ENCODE data around the gene MUC5AC.

DNA sequence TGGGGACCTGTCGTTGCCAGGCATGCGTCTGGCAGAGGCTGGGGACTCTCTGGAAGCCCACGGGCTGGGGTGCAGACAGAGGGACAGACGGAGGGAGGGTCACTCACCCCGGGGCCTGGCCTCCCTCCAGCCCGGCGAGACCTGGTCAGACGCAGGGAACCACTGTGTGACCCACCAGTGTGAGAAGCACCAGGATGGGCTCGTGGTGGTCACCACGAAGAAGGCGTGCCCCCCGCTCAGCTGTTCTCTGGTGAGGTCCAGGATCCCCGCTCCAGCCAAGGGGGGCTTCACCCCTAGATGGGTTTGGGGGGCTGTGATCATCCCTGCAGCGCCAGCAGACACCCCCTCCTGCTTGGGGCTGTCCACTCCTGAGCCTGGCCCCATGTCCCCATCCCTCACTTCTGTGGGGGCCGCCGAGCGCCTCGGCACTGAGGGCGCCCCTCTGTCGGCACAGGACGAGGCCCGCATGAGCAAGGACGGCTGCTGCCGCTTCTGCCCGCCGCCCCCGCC is 41.5 kb downstream of the MUC5AC start:
- TF ChIP-seq POLR2A (IDR thresholded peaks at IDR 0.05), result no peak
- TF ChIP-seq, protein P1, sequence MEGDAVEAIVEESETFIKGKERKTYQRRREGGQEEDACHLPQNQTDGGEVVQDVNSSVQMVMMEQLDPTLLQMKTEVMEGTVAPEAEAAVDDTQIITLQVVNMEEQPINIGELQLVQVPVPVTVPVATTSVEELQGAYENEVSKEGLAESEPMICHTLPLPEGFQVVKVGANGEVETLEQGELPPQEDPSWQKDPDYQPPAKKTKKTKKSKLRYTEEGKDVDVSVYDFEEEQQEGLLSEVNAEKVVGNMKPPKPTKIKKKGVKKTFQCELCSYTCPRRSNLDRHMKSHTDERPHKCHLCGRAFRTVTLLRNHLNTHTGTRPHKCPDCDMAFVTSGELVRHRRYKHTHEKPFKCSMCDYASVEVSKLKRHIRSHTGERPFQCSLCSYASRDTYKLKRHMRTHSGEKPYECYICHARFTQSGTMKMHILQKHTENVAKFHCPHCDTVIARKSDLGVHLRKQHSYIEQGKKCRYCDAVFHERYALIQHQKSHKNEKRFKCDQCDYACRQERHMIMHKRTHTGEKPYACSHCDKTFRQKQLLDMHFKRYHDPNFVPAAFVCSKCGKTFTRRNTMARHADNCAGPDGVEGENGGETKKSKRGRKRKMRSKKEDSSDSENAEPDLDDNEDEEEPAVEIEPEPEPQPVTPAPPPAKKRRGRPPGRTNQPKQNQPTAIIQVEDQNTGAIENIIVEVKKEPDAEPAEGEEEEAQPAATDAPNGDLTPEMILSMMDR (IDR thresholded peaks at IDR 0.05), result no peak
